ENCODE results near the gene GALNT2.

GALNT2 gene

GRCh38 chr1:230249695-230250480 is 182.8 kb downstream of the GALNT2 start:
- DNase-seq, result peak in 4 of 42 donors; percentile 18 to 40 (median 22)
- intact Hi-C loops (cut with DNase I), result no loop called here

- peak in 1 of 42 donors; percentile 33 for DNase-seq
- intact Hi-C loops (cut with DNase I), result no loop called here
These were observed 183.6 kb downstream of the GALNT2 start for GRCh38 chr1:230250666-230251065.

- intact Hi-C loops (cut with DNase I), result no loop called here
- DNase-seq, result peak in 1 of 42 donors; percentile 27
These were observed 184.7 kb downstream of the GALNT2 start for GRCh38 chr1:230251644-230252191.

- intact Hi-C loops (cut with DNase I), result no loop called here
These were observed 186.1 kb downstream of the GALNT2 start for GRCh38 chr1:230253150-230253549.

GRCh38 chr1:230254265-230254664 is 187.2 kb downstream of the GALNT2 start:
- intact Hi-C loops (cut with DNase I), result no loop called here
- peak in 1 of 42 donors; percentile 10 for DNase-seq

More at GRCh38 chr1:230253150-230253549, 186.1 kb downstream of the GALNT2 start:
- peak in 1 of 42 donors; percentile 25 for DNase-seq

GRCh38 chr1:230255116-230255515 is 188.1 kb downstream of the GALNT2 start:
- peak in 1 of 42 donors; percentile 16 for DNase-seq
- intact Hi-C loops (cut with DNase I), result no loop called here

- peak in 1 of 42 donors; percentile 28 for DNase-seq
- intact Hi-C loops (cut with DNase I), result no loop called here
These were observed 189.0 kb downstream of the GALNT2 start for GRCh38 chr1:230255991-230256390.

GRCh38 chr1:230256896-230257295 is 189.9 kb downstream of the GALNT2 start:
- intact Hi-C loops (cut with DNase I), result no loop called here

GRCh38 chr1:230259621-230260020 is 192.6 kb downstream of the GALNT2 start:
- peak in 1 of 42 donors; percentile 23 for DNase-seq
- intact Hi-C loops (cut with DNase I), result no loop called here

More at GRCh38 chr1:230256896-230257295, 189.9 kb downstream of the GALNT2 start:
- peak in 1 of 42 donors; percentile 9 for DNase-seq

GRCh38 chr1:230260831-230261230 is 193.8 kb downstream of the GALNT2 start:
- intact Hi-C loops (cut with DNase I), result no loop called here
- no peak for DNase-seq

- intact Hi-C loops (cut with DNase I), result no loop called here
- peak in 7 of 42 donors; percentile 4 to 40 (median 8) for DNase-seq
These were observed 195.1 kb downstream of the GALNT2 start for GRCh38 chr1:230261928-230262650.

GRCh38 chr1:230262867-230263567 is 196.0 kb downstream of the GALNT2 start:
- DNase-seq, result peak in 8 of 42 donors; percentile 4 to 37 (median 12)
- intact Hi-C loops (cut with DNase I), result no loop called here

- intact Hi-C loops (cut with DNase I), result no loop called here
- DNase-seq, result peak in 8 of 42 donors; percentile 3 to 39 (median 11)
These were observed 196.6 kb downstream of the GALNT2 start for GRCh38 chr1:230263568-230264195.

- intact Hi-C loops (cut with DNase I), result no loop called here
- DNase-seq, result peak in 5 of 42 donors; percentile 2 to 31 (median 9)
These were observed 197.3 kb downstream of the GALNT2 start for GRCh38 chr1:230264342-230264741.

- intact Hi-C loops (cut with DNase I), result no loop called here
- peak in 7 of 42 donors; percentile 2 to 26 (median 7) for DNase-seq
These were observed 198.4 kb downstream of the GALNT2 start for GRCh38 chr1:230265200-230266115.

- intact Hi-C loops (cut with DNase I), result no loop called here
- DNase-seq, result peak in 3 of 42 donors; percentile 2 to 27 (median 7)
These were observed 199.4 kb downstream of the GALNT2 start for GRCh38 chr1:230266456-230266855.

GRCh38 chr1:230267338-230268065 is 200.5 kb downstream of the GALNT2 start:
- intact Hi-C loops (cut with DNase I), result no loop called here
- DNase-seq, result peak in 2 of 42 donors; percentile 9 to 20
